GM21529 (cell line): ENCODE results near the gene AGPAT3.

Source experiments
- ATAC-seq: cut with Tn5 transposase; IDR thresholded peaks from one replicate; pipeline ENCODE4 v1.9.1; 2021; ENCODE audit not compliant: unreplicated experiment

Gene AGPAT3

DNA sequence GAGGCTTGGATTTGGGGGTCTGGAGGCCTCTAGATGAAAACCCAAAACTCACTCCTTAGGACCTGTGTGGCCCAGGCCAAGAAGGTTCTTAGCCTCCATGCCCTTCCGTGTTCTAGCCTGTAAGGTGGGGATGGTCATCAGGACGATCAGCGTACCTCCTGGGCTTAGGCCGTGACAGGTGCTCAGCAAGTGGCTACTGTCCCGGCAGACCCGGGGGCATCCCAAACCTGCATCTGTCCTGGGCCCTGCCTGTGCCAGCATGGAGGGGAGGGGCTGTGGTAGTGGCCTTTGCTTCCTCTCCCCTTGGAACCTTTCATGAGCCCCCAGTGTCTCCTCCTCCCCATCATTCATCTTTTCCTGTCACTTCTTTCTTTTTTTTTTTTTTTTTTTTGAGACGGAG lies 124.4 kb downstream of the AGPAT3 start:
- no peak for ATAC-seq

- no peak for ATAC-seq
Observed at GRCh38 chr21:43991447-43991991, 126.5 kb downstream of the AGPAT3 start.

- no peak for ATAC-seq
Observed at GRCh38 chr21:43992121-43992520, 127.1 kb downstream of the AGPAT3 start.

DNA sequence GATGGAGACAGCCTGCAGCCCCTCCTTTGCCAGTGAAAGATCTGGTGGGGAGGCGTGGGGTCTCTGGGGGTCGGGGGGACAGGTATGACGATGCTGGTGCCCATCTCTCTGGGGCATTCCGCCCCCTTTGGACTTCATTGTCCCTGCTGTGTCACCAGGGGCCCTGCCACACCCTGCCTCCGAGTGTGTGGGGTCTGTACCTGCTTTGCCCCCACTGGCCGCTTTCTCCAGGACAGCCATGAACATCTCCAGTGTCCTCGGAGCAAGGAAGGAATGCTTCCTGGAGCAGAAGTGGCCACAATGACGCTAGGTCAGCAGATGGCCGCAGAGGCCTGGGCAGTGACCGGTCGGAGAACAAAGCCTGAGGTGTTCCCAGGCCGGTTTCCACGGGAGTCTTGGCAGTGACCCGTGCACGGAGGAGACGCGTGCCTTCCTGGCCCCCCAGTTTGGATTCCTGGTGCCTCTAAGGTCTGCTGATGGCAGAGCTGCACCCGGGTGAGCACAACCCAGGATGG lies 128.5 kb downstream of the AGPAT3 start:
- ATAC-seq: no peak

DNA sequence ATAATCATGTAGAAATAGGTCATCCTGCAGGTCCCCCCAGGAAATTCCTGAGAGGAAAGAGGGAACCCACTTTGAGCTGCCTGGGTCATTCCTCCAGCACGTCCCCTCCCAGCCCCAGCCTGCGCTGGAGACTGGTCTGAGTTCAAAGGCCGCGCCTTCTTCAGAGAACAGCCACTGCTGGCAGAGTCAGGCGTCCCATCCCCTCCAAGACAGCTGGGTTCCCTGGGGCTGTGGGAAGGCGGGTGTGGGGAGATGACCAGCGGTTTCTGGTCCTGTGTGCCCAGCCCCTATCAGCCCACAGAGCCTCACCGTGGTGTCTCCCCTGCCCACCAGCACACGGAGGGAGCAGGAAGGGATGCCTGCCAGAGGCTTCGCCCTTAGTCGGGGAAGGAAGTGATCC lies 129.1 kb downstream of the AGPAT3 start:
- no peak for ATAC-seq

DNA sequence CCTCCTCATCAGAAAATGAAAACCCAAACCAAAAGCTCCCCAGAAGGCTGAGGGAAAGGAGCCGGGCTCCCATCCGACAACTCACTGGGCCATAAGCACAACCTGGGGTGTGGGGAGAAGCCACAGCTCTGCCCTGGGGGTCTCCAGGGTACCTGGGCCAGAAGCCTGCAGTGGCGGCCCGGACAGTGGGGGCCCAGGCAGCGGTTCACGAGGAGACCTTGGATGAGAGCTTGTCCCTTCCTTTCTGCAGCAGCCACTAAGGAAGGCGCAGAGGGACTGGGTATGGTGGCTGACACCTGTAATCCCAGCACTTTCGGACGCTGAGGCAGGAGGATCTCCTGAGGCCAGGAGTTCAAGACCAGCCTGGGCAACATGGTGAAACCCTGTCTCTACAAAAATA lies 129.6 kb downstream of the AGPAT3 start:
- ATAC-seq: no peak

- ATAC-seq: no peak
Observed at GRCh38 chr21:43995521-43996105, 130.6 kb downstream of the AGPAT3 start.

DNA sequence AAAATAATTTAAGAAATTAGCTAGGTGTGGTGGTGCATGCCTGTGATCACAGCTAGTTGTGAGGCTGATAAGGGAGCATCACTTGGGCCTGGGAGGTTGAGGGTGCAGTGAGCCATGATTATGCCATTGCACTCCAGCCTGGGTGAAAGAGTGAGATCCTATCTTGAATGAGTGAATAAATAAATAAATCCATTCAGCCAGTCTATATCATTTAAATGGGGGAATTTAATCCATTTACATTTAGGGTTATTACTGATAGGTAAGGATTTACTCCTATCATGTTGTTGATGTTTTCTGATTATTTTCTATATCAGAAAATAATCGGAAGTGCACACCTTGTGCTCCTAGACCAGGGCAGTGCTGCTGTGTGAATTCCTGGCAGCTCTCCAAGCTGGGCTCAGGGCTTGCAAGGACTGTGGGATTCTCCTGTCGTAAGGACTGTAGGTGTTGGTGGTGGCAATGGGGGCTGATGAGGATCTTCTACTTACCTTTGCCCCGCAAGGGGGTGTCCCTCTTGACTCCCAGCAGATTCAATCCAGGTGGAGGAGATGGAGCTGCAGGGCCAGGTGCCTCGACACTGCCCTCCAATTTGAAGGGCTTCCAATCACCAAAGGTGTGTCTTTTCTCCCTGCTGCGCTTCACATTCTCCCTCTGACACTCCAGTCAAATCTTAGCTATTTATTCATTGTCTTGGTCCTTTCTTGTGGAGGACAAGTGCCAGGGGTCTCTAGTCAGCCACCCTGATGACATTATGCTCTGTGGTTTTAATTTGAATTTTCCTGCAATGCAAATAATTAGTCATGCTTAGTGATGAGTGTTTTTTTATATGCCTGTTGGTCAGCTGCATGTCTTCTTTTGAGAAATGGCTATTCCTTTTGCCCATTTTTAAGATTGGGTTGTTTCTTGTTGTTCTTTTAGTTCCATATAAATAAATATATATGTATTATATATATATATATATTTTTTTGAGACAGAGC lies 133.0 kb downstream of the AGPAT3 start:
- ATAC-seq: no peak

DNA sequence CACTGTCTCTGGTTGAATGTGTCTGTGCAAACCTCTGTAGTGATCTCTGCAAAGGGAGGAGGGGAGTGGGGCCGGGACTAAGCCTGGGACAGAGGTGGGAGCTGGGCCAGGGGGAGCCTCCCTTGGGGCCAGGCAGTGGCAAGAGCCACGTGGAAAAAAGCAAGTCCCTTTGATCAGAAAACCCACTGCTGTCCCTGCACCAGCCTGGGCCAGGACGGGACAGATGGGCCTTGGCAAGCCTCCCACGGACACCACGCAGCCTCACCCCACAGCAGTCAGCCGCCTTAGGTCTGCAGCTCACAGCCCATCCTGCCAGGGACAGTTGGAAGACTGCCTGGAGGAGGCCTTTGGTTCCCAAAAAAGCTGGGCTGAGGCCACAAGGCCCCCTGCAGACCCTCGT lies 135.3 kb downstream of the AGPAT3 start:
- ATAC-seq: no peak

GRCh38 chr21:44002511-44002910 lies 137.5 kb downstream of the AGPAT3 start:
- no peak for ATAC-seq

DNA sequence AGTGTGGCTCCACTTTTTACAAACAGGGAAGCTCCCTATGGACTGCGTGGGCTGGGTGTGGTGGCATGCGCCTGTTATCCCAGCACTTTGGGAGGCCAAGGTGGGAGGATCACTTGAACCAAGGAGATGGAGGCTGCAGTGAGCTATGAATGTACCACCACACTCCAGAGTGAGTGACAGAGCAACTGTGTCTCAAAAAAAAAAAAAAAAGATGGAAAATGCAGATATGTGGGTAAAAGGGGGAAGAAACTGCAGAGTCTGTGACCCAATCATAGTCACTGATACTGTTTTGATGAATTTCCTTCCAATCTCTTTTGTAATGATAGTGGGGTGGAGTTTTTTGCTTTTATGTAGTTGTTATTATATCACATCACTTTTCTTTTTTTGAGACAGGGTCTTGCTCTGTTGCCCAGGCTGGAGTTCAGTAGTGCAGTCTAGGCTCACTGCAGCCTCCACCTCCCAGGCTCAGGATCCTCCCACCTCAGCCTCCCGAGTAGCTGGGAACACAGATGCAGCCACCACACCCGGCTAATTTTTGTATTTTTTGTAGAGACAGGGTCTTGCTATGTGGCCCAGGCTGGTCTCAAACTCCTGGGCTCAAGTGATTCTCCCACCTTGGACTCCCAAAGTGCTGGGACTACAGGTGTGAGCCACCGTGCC lies 138.4 kb downstream of the AGPAT3 start:
- no peak for ATAC-seq

DNA sequence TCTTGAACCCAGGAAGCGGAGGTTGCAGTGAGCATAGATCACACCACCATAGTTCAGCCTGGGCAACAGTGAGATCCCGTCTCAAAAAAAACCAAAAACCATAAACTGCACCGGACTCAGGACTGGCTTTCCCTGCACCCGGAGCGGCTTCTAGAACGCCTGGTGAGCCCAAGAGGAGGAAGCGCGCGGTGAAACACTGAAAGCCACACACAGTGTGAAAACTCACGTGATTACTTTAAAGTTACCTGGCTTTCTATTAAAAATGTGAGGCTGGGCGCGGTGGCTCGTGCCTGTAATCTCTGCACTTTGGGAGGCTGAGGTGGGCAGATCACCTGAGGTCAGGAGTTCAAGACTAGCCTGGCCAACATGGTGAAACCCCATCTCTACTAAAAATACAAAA lies 140.0 kb downstream of the AGPAT3 start:
- no peak for ATAC-seq

- ATAC-seq: no peak
Observed at GRCh38 chr21:44005593-44005992, 140.6 kb downstream of the AGPAT3 start.

DNA sequence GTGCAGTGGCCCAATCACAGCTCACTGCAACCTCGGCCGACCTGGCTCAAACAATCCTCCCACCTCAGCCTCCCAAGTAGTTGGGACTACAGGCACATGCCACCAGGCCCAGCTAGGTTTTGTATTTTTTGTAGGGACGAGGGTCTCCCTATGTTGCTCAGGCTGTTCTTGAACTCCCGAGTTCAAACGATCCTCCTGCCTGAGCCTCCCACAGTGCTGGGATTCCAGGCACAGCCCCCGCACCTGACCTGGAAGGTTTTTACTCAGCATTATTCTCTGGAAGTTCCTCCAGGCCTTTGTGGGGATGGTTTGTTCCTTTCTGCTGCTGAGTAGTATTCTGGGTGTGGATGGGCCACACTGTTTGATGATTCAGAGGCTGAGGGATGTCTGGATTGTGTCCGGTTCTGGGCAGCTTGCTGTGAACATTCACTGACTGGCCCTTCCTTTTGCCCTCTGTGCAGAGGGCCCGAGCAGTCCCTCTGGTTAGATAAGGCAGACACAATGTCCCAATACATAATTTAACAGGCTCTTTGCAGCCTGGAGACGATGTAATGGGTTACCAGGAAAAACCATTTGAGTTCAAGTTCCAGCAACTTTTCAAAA lies 141.1 kb downstream of the AGPAT3 start:
- ATAC-seq: no peak

GRCh38 chr21:44006656-44007055 lies 141.6 kb downstream of the AGPAT3 start:
- ATAC-seq: no peak

- no peak for ATAC-seq
Observed at GRCh38 chr21:44010429-44010828, 145.4 kb downstream of the AGPAT3 start.

DNA sequence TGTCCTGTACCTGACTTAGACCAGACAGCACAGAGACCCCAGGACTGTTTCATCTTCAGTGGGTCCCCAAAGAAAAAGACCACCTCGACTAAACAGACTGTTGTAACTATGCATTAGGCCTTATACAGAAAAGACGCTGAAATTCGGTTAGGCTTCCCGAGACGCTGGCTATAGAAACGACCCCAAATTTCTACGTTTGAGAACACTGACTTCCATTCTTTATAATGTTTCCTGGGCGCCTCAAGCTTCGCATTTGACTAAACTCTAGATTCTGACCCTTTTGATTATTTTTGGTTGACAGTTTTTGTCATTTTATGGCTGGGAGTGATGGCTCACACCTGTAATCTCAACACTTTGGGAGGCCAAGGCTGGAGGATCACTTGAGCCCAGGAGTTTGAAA lies 146.1 kb downstream of the AGPAT3 start:
- no peak for ATAC-seq

- ATAC-seq: peak; percentile 53
Observed at GRCh38 chr21:44011579-44012473, 146.8 kb downstream of the AGPAT3 start, which contains the start of gene TRAPPC10. Gene TRAPPC10 (plus strand): TSS chr21:44012309. CDS start chr21:44012494, 185 bp downstream.

GRCh38 chr21:44012474-44013379 lies 147.7 kb downstream of the AGPAT3 start:
- peak; percentile 67 for ATAC-seq
